Esophagus mucosa (tissue), 1 donor: Measurements from ENCODE around the gene PIGU. TPM values are rescaled to one million over a fixed set of nuclear protein-coding genes. Genes with fewer than 3 reads are reported as not detected.
"Not testable (repeated sequence)": the region's sequence is repeated elsewhere in the genome, so short reads cannot be mapped to it uniquely, and the experiment has no call there.

ENCODE experiments used
- ATAC-seq: fragments of 200-7000 bp; cut with Tn5 transposase; one replicate; pipeline ENCODE4 v1.9.1; 2020
- total RNA-seq: library from RNA; stranded (reverse); gene quantifications from one replicate; pipeline ENCODE4 v1.2.4, GENCODE V29; 2023
- donor health status: DM: yes; HTN: yes; CAD: no.

PIGU gene
- total RNA-seq, 1 donor from 2014 or later, result 15.5 TPM

GRCh38 chr20:34531608-34532265 is 145.2 kb downstream of the PIGU start:
- ATAC-seq, result no peak

GRCh38 chr20:34530342-34530741 is 146.6 kb downstream of the PIGU start:
- ATAC-seq, result no peak

GRCh38 chr20:34529742-34530141 is 147.2 kb downstream of the PIGU start:
- ATAC-seq, result no peak

GRCh38 chr20:34528921-34529297 is 148.0 kb downstream of the PIGU start:
- no peak for ATAC-seq

- no peak for ATAC-seq
Observed at GRCh38 chr20:34527016-34527415, 149.9 kb downstream of the PIGU start.

GRCh38 chr20:34526466-34526865 is 150.4 kb downstream of the PIGU start:
- ATAC-seq, result no peak

GRCh38 chr20:34525709-34526416 is 151.0 kb downstream of the PIGU start:
- peak; percentile 90 for ATAC-seq

GRCh38 chr20:34525342-34525708 is 151.6 kb downstream of the PIGU start:
- no peak for ATAC-seq

- no peak for ATAC-seq
Observed at GRCh38 chr20:34524426-34524825, 152.5 kb downstream of the PIGU start.

GRCh38 chr20:34522969-34523871 is 153.7 kb downstream of the PIGU start:
- peak; percentile 14 for ATAC-seq

- ATAC-seq, result not testable (repeated sequence)
Observed at GRCh38 chr20:34519841-34520240, 157.1 kb downstream of the PIGU start.

- ATAC-seq, result not testable (repeated sequence)
Observed at GRCh38 chr20:34518863-34519262, 158.0 kb downstream of the PIGU start.

GRCh38 chr20:34517114-34517505 is 159.8 kb downstream of the PIGU start:
- no peak for ATAC-seq

- ATAC-seq, result peak; percentile 89
Observed at GRCh38 chr20:34516247-34517113, 160.4 kb downstream of the PIGU start, which contains the start of gene DYNLRB1. TSS of gene DYNLRB1 (plus strand) at chr20:34516422. CDS start at chr20:34516459, 37 bp downstream.

GRCh38 chr20:34515484-34516246 is 161.2 kb downstream of the PIGU start:
- ATAC-seq, result peak; percentile 84

- ATAC-seq, result no peak
Observed at GRCh38 chr20:34514897-34515483, 161.9 kb downstream of the PIGU start.

- not testable (repeated sequence) for ATAC-seq
Observed at GRCh38 chr20:34514034-34514433, 162.9 kb downstream of the PIGU start.

- no peak for ATAC-seq
Observed at GRCh38 chr20:34512955-34513419, 163.9 kb downstream of the PIGU start.

- no peak for ATAC-seq
Observed at GRCh38 chr20:34512266-34512954, 164.5 kb downstream of the PIGU start.

GRCh38 chr20:34511891-34512265 is 165.0 kb downstream of the PIGU start:
- ATAC-seq, result no peak
